GM12872 (cell line): ENCODE measurements around the gene GBE1.

Source experiments
- TF ChIP-seq, protein P1 (sequence below): IDR thresholded peaks from 3 replicates; pipeline ENCODE4 v1.5.1; 2011; ENCODE audit warnings: low read depth, mild to moderate bottlenecking, low read length, moderate library complexity; ENCODE audit not compliant: insufficient read depth

GBE1 gene

DNA sequence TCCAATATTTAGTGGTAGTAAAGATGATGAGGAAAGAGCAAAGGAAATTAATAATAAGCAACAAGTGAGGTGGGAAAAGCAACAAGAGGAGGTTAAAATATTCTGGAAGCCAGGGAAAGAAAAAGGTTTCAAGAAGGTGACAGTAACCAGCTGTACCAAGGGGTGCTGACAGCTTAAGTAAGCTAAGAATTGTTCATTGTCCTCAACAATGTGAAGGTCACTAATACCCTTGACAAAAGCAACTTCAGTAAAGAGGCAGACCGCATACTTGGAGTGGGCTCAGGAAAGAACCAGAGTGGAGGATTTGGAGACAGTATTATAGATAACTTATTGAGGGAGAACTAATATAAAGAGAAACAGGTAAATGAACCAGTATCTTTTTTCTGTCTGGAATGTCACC is 116.2 kb downstream of the GBE1 start:
- TF ChIP-seq, protein P1, sequence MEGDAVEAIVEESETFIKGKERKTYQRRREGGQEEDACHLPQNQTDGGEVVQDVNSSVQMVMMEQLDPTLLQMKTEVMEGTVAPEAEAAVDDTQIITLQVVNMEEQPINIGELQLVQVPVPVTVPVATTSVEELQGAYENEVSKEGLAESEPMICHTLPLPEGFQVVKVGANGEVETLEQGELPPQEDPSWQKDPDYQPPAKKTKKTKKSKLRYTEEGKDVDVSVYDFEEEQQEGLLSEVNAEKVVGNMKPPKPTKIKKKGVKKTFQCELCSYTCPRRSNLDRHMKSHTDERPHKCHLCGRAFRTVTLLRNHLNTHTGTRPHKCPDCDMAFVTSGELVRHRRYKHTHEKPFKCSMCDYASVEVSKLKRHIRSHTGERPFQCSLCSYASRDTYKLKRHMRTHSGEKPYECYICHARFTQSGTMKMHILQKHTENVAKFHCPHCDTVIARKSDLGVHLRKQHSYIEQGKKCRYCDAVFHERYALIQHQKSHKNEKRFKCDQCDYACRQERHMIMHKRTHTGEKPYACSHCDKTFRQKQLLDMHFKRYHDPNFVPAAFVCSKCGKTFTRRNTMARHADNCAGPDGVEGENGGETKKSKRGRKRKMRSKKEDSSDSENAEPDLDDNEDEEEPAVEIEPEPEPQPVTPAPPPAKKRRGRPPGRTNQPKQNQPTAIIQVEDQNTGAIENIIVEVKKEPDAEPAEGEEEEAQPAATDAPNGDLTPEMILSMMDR = no peak

DNA sequence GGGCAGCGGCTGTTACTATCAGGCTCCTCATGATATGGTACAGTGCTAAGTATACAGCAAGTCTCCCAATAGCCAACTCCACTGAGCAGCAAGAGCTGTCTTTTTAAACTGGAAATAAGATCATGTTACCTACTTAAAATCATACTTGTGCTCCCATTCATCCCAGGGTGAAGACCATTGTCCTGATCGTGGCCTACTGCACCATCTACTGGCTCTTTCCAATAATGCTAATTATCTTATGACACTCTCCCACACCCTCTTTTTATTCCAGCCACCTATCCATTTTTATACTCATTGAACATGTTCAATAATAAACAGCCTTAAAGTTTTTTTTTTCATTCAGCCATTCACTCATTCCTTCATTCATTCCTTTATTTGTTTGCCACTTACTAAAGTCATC is 117.7 kb downstream of the GBE1 start:
- TF ChIP-seq, protein P1 = no peak

DNA sequence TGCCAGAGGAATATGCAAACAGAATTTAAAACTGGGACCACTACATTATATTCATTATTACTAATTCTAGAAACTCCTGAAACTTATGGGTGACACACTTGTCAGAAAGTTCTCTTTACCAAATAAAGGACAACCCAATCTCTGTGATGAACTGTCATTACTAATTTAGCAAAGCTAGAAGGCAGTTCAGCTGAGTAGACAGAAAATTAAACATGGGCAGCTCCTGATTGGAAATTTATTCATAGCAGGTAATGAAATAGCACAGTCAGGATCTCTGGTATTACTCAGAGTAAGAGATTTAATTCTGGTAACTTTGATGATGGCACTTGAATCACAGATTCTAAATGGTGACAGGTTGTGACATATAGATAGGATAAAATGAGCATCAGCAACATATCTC is 123.0 kb downstream of the GBE1 start:
- TF ChIP-seq, protein P1 = no peak

DNA sequence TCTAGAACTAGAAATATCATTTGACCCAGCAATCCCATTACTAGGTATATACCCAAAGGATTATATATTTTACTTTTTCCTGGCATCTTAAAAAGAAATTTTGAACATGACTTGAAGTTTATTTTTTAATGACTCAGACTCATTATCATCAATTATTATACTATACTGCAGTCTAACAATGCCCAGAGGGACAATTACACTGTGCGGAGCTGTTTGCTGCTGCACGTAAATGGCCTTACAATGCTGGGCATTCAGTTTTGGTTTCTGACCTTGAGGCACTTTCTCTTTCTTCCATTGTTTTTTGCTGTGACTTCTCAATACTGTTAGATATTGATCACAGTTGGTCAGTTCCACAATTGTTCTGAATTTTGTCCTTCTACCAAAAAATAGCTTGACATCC is 128.8 kb downstream of the GBE1 start:
- TF ChIP-seq, protein P1 = no peak

DNA sequence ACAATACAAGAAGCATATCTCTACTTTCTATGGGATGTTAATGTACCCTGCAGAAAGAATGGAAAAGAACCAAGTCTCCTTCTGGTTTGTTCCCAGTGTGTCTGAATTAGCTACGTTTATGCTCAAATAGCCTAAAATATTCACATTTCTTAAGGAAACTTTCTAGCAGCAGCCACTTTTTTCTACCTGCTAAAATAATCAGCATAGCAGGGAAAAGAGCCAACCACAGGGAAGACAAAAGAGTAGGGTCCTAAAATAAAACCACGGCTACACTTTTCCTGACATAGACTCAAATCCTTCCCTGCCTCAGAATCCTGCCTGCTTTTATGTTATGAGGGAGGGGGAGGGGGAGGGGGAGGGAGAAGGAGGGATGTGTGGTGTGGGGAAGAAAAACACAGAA is 136.7 kb downstream of the GBE1 start:
- TF ChIP-seq, protein P1 = no peak

DNA sequence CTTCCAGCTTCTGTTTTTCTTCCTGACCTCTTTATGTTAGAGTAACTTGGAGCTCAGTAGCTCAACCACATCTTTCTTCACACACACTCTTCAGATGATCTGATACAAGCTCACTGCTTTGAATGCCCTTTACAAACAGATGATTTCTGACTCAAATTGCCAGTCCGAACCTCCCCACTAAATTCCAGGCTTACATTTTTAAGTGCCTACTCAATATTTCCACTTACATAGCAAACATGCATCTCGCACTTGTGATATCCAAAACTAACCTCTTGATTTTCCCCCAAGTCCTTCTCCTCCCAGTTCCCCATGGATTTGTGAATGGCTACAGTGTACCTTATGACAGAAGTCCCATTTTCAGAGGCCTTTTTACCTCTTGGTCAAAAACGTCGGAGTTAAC is 139.1 kb downstream of the GBE1 start:
- TF ChIP-seq, protein P1 = no peak

DNA sequence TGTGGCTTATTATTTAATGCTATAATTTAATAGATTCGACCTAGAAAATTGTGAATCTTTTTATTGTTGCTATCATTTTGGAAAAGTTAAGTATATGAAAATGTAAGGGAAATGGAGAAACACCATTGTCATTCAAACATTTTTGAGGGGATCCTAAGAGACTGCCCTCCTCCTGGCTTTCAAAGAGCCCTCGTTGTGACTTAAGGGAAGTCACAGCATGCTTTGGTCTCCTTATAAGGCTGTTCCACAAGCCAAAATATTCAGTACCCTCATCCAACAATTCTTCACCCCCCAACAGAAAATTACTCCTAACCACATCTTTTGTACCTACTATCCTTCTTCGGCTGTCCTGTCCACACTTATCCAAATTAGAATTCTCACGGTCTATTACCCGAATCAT is 140.2 kb downstream of the GBE1 start:
- TF ChIP-seq, protein P1 = no peak

DNA sequence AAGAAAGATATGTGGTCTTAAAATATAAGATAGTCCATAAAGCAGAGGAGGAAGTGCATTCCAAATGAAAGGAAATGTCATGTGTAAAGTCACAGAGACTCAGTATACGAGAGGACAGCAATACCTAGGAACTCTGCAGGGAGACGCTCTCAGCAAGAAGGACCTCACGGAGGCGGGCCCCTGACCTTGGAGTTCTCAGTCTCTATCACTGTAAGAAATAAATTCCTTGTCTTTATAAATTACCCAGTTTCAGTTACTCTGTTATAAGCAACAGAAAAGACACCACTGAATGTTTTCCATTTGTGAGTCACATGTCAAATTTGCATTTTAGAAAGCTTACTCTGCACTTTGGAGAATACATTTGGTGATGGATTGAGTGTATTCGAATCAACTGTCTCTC is 140.6 kb downstream of the GBE1 start:
- TF ChIP-seq, protein P1 = no peak
